Limb (tissue), 2 donors: Measurements from ENCODE around the gene HIP1R.
"Not testable (repeated sequence)": the region's sequence is repeated elsewhere in the genome, so short reads cannot be mapped to it uniquely, and the experiment has no call there.

Experiments
- DNase-seq, 2 donors: peaks; one replicate each; pipeline ENCODE4 v3.0.0-alpha.2; 2016; ENCODE audit errors: extremely low spot score in 2 of 2

The HIP1R gene

GRCh38 chr12:122834921-122835749, at the start of gene HIP1R:
HIP1R (plus strand) TSS chr12:122835457; CDS start chr12:122835551, 94 bp downstream.
- DNase-seq: peak in 1 of 2 donors; percentile 83

GRCh38 chr12:122785503-122785902, 49.8 kb upstream of the HIP1R start:
- no peak for DNase-seq

GRCh38 chr12:122788387-122788786, 46.9 kb upstream of the HIP1R start:
- no peak for DNase-seq

GRCh38 chr12:122789637-122790036, 45.6 kb upstream of the HIP1R start:
- no peak for DNase-seq

GRCh38 chr12:122790393-122791075, 44.7 kb upstream of the HIP1R start:
- no peak for DNase-seq

GRCh38 chr12:122793685-122794106, 41.6 kb upstream of the HIP1R start:
- peak; percentile 27 to 75 for DNase-seq

GRCh38 chr12:122795807-122796206, 39.5 kb upstream of the HIP1R start:
- no peak for DNase-seq

GRCh38 chr12:122799641-122800243, 35.5 kb upstream of the HIP1R start:
- DNase-seq: no peak

- no peak for DNase-seq
These were observed 31.3 kb upstream of the HIP1R start for GRCh38 chr12:122803937-122804336.

- DNase-seq: not testable (repeated sequence)
These were observed 30.3 kb upstream of the HIP1R start for GRCh38 chr12:122804957-122805356.

GRCh38 chr12:122807651-122808050, 27.6 kb upstream of the HIP1R start:
- no peak for DNase-seq

- no peak for DNase-seq
These were observed 23.5 kb upstream of the HIP1R start for GRCh38 chr12:122811777-122812176.

- no peak for DNase-seq
These were observed 21.9 kb upstream of the HIP1R start for GRCh38 chr12:122813310-122813713.

- DNase-seq: no peak
These were observed 16.0 kb upstream of the HIP1R start for GRCh38 chr12:122819209-122819785.

- DNase-seq: no peak
These were observed 15.1 kb upstream of the HIP1R start for GRCh38 chr12:122820138-122820537.

- DNase-seq: no peak
These were observed 14.4 kb upstream of the HIP1R start for GRCh38 chr12:122820838-122821271.

- DNase-seq: no peak
These were observed 11.8 kb upstream of the HIP1R start for GRCh38 chr12:122823429-122823828.

- no peak for DNase-seq
These were observed 9.2 kb upstream of the HIP1R start for GRCh38 chr12:122825773-122826724.

GRCh38 chr12:122827258-122827657, 8.0 kb upstream of the HIP1R start:
- no peak for DNase-seq

- DNase-seq: no peak
These were observed 4.6 kb upstream of the HIP1R start for GRCh38 chr12:122830517-122831214.
